Panc1 (cell line): ENCODE measurements around the gene PRKCD.

Source experiments
- POLR2AphosphoS5 ChIP-seq: IDR thresholded peaks from 2 replicates; pipeline ENCODE4 v1.6.1; 2012; ENCODE audit warnings: mild to moderate bottlenecking, low read depth, low read length, moderate library complexity
- TF ChIP-seq, protein P1 (sequence below): fragments of 450-650 bp; IDR thresholded peaks from 2 replicates; pipeline ENCODE4 v1.5.1; 2017; ENCODE audit warnings: mild to moderate bottlenecking
- TF ChIP-seq, protein P2 (sequence below), 2 experiments: IDR thresholded peaks; 2 replicates each; pipeline ENCODE4 v1.6.1; 2011 to 2012; ENCODE audit warnings: low read depth in 2 of 2, control low read depth in 1 of 2, low read length in 1 of 2, mild to moderate bottlenecking in 1 of 2, moderate library complexity in 1 of 2; ENCODE audit not compliant: insufficient read depth in 1 of 2

DNA sequence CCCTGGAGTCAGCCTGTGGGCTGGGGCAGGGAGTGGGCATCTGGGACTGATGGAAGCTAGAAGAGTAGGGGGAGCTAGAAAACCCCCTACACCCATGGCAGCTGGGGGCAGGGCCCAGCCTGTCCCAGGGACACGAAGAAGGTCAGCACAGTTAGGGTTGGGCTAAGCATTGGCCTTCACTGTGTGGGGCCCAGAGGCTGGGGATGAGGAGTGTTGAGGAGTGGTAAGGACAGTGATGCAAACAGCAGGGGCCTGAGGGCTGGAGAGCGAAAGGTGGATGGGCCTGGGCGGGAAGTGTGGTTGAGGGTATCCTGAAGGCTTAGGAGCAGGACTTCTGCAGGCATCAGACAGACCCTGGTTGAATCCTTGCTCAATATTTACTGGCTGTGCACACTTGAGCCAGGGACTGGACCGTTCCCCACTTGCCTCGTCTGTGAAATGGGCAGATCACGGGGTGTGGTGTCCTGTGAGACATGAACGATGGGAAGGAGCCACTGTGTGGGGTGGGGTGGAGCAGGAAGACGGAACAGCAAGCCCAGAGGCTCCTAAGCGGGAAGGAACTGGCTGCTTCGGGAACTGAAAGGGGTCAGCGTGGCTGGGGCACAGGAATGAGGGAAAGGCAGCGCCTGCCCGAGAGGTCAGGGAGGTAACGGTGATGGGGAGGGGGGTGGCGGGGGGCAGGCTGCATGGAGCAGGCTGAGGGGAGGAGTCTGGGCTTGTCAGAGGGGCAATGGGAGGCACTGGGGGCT, 7.3 kb downstream of the PRKCD start:
- TF ChIP-seq, protein P1, sequence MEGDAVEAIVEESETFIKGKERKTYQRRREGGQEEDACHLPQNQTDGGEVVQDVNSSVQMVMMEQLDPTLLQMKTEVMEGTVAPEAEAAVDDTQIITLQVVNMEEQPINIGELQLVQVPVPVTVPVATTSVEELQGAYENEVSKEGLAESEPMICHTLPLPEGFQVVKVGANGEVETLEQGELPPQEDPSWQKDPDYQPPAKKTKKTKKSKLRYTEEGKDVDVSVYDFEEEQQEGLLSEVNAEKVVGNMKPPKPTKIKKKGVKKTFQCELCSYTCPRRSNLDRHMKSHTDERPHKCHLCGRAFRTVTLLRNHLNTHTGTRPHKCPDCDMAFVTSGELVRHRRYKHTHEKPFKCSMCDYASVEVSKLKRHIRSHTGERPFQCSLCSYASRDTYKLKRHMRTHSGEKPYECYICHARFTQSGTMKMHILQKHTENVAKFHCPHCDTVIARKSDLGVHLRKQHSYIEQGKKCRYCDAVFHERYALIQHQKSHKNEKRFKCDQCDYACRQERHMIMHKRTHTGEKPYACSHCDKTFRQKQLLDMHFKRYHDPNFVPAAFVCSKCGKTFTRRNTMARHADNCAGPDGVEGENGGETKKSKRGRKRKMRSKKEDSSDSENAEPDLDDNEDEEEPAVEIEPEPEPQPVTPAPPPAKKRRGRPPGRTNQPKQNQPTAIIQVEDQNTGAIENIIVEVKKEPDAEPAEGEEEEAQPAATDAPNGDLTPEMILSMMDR = no peak
- TF ChIP-seq, protein P2, sequence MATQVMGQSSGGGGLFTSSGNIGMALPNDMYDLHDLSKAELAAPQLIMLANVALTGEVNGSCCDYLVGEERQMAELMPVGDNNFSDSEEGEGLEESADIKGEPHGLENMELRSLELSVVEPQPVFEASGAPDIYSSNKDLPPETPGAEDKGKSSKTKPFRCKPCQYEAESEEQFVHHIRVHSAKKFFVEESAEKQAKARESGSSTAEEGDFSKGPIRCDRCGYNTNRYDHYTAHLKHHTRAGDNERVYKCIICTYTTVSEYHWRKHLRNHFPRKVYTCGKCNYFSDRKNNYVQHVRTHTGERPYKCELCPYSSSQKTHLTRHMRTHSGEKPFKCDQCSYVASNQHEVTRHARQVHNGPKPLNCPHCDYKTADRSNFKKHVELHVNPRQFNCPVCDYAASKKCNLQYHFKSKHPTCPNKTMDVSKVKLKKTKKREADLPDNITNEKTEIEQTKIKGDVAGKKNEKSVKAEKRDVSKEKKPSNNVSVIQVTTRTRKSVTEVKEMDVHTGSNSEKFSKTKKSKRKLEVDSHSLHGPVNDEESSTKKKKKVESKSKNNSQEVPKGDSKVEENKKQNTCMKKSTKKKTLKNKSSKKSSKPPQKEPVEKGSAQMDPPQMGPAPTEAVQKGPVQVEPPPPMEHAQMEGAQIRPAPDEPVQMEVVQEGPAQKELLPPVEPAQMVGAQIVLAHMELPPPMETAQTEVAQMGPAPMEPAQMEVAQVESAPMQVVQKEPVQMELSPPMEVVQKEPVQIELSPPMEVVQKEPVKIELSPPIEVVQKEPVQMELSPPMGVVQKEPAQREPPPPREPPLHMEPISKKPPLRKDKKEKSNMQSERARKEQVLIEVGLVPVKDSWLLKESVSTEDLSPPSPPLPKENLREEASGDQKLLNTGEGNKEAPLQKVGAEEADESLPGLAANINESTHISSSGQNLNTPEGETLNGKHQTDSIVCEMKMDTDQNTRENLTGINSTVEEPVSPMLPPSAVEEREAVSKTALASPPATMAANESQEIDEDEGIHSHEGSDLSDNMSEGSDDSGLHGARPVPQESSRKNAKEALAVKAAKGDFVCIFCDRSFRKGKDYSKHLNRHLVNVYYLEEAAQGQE (IDR thresholded peaks at IDR 0.05; ENCODE audit: insufficient read depth in 1 of 2, low read depth in 2 of 2, low read length in 1 of 2) = no peak
- TF ChIP-seq POLR2AphosphoS5 = no peak
